ENCODE measurements around the gene AIP.

DNA sequence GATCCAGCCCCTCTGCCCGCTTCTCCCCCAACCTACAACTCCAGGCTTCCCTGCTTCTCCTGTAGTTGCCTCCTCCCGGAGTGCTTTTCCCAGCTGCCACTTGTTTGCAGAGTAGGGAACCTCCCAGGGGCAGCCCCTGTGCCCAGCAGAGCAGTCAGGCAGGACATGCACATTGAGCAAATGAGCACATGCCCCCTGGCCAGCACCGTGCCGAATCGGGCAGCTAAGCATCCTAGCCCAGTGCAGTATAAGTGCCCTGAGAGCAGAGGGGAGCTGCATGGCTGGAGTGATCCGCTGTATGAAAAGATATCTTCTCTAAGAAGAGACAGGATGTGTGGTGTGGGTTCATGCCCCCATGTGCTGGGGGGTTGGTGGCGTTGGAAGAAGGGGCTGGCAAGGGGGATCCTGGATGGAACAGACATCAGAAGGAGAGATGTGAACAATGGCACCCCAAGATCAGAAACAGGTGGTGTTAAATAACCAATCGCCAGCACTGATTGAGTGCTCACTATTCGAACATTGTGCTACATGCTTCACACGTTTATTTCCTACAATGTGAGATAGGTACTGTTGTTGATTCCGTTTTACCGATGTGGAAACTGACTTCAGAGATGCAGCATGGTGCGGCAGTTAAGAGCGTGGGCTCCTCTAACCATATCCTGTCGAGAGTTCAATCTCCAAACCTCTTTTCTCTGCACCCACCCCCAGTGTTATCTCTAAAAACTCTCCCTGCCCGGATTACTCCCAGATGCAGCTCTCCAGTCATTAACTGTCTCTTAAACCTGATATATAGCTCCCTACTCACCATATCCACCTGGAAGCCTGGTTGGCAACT, 1.2 kb downstream of the AIP start:
- TF ChIP-seq, protein P1, sequence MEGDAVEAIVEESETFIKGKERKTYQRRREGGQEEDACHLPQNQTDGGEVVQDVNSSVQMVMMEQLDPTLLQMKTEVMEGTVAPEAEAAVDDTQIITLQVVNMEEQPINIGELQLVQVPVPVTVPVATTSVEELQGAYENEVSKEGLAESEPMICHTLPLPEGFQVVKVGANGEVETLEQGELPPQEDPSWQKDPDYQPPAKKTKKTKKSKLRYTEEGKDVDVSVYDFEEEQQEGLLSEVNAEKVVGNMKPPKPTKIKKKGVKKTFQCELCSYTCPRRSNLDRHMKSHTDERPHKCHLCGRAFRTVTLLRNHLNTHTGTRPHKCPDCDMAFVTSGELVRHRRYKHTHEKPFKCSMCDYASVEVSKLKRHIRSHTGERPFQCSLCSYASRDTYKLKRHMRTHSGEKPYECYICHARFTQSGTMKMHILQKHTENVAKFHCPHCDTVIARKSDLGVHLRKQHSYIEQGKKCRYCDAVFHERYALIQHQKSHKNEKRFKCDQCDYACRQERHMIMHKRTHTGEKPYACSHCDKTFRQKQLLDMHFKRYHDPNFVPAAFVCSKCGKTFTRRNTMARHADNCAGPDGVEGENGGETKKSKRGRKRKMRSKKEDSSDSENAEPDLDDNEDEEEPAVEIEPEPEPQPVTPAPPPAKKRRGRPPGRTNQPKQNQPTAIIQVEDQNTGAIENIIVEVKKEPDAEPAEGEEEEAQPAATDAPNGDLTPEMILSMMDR (IDR thresholded peaks at IDR 0.05): no peak
- TF ChIP-seq POLR2A (IDR thresholded peaks at IDR 0.05) (no peak), EP300 (IDR thresholded peaks at IDR 0.05) (no peak)
